OCI-LY7 (cell line): ENCODE measurements around the gene PSD4.

Experiments used
- CTCF ChIP-seq: fragments of 200-600 bp; sonication (generic); conservative IDR thresholded peaks from 2 replicates; pipeline ENCODE4 v1.5.1; 2014; ENCODE audit warnings: mild to moderate bottlenecking, antibody characterized with exemption, low read length, moderate library complexity, mixed read lengths
- EZH2phosphoT487 ChIP-seq: fragments of 200-600 bp; sonication (generic); IDR thresholded peaks from 2 replicates; pipeline ENCODE4 v1.6.1; 2018; ENCODE audit warnings: low read depth, borderline replicate concordance, mild to moderate bottlenecking, mixed run types, antibody characterized with exemption, low read length, moderate library complexity, mixed read lengths

- no peak for TF ChIP-seq CTCF
- TF ChIP-seq EZH2phosphoT487: no peak
These were observed 6.6 kb downstream of the PSD4 start for GRCh38 chr2:113180131-113180946.
